ENCODE results near the gene MRPL51. TPM values are rescaled to one million over a fixed set of nuclear protein-coding genes. Genes with fewer than 3 reads are reported as not detected.
"Not testable (repeated sequence)": the region's sequence is repeated elsewhere in the genome, so short reads cannot be mapped to it uniquely, and the experiment has no call there.

The MRPL51 gene
- total RNA-seq, 1 donor from 2014 or later = 168 TPM

DNA sequence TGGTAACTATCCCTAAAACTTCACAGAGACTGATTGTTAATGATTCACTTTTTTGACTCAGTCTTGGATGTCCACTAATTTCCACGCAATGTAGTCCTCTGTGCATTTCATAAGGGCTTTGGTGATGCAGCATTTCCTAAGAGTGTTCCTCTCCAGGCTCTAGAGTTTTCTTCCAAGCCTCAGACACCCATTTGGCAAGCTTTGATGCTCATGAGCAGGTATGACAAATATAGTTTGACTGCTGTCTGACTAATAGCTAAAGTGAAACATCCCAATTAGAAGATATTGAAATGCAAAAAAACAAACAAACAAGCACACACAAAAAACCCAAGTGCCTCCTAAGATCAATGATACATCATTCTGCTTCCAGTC lies 21.1 kb downstream of the MRPL51 start:
- TF ChIP-seq, protein P1, sequence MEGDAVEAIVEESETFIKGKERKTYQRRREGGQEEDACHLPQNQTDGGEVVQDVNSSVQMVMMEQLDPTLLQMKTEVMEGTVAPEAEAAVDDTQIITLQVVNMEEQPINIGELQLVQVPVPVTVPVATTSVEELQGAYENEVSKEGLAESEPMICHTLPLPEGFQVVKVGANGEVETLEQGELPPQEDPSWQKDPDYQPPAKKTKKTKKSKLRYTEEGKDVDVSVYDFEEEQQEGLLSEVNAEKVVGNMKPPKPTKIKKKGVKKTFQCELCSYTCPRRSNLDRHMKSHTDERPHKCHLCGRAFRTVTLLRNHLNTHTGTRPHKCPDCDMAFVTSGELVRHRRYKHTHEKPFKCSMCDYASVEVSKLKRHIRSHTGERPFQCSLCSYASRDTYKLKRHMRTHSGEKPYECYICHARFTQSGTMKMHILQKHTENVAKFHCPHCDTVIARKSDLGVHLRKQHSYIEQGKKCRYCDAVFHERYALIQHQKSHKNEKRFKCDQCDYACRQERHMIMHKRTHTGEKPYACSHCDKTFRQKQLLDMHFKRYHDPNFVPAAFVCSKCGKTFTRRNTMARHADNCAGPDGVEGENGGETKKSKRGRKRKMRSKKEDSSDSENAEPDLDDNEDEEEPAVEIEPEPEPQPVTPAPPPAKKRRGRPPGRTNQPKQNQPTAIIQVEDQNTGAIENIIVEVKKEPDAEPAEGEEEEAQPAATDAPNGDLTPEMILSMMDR (IDR thresholded peaks at IDR 0.05; ENCODE audit: unreplicated experiment) = no peak
- Mint-ChIP-seq H3K27ac (ENCODE audit: unreplicated experiment) (no peak overlapping the region), H3K4me1 (ENCODE audit: unreplicated experiment) (peaks cover 6% of the 10 kb centered on the region), H3K4me3 (ENCODE audit: unreplicated experiment) (no peak overlapping the region), H3K36me3 (ENCODE audit: low read depth, unreplicated experiment) (peaks cover 8% of the 10 kb centered on the region), H3K27me3 (ENCODE audit: unreplicated experiment) (peaks cover 6% of the 10 kb centered on the region), H3K9me3 (ENCODE audit: unreplicated experiment) (no peaks in the 10 kb centered on the region)
- no peak for DNase-seq (ENCODE audit: low spot score)

DNA sequence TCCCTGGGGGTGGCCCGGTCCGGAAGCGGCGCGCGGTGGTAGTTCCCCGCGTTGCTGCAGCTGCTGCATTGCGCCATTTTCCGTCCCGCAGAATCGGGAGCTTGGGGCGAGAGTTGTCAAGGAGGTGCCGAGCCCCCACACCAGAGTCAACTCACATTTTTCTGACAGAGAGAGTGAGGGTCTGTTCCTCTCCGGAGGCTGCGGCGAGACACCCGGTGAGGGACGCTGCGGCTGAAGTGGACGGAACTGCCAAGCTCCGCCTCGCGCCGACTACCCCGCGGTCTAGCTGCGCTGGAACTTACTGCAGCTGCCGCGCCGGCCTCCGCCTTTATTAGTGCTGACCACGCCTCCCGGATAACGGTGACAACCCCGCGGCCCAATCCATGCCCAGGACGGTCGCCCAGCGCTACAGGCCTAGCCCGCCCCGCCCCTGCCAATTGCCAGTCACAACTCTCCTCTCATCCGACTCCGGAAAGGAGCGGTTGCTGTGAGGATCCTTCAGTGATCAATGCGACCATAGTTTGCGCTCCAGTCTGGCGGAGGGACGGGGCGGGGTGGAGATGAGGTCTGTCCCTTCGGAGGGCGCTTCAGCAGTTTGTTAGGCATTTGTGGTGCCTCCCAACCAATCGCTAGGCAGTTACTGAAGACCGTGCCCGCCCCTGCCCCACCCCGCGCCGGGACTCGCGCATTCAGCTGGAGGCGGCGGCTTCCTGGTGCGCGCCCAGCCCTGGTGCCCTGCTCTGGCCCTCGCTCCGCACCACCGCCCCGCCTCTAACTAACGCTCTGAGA lies 22.5 kb downstream of the MRPL51 start, which contains the start of gene VAMP1:
Gene VAMP1, minus strand, starts transcription at position 303 of the 789 bp plus-strand sequence. Its CDS starts 146 bp downstream, at position 157.
- Mint-ChIP-seq H3K27me3 (ENCODE audit: unreplicated experiment) (peaks cover 4% of the 10 kb centered on the region), H3K36me3 (ENCODE audit: low read depth, unreplicated experiment) (peaks cover 11% of the 10 kb centered on the region), H3K27ac (ENCODE audit: unreplicated experiment) (peak within 1 kb of the TSS; percentile 86), H3K4me1 (ENCODE audit: unreplicated experiment) (peaks cover 6% of the 10 kb centered on the region), H3K4me3 (ENCODE audit: unreplicated experiment) (peak within 1 kb of the TSS; percentile 89), H3K9me3 (ENCODE audit: unreplicated experiment) (no peaks in the 10 kb centered on the region)
- TF ChIP-seq, protein P1 (IDR thresholded peaks at IDR 0.05; ENCODE audit: unreplicated experiment) = no peak
- peak; percentile 96 for DNase-seq (ENCODE audit: low spot score)

DNA sequence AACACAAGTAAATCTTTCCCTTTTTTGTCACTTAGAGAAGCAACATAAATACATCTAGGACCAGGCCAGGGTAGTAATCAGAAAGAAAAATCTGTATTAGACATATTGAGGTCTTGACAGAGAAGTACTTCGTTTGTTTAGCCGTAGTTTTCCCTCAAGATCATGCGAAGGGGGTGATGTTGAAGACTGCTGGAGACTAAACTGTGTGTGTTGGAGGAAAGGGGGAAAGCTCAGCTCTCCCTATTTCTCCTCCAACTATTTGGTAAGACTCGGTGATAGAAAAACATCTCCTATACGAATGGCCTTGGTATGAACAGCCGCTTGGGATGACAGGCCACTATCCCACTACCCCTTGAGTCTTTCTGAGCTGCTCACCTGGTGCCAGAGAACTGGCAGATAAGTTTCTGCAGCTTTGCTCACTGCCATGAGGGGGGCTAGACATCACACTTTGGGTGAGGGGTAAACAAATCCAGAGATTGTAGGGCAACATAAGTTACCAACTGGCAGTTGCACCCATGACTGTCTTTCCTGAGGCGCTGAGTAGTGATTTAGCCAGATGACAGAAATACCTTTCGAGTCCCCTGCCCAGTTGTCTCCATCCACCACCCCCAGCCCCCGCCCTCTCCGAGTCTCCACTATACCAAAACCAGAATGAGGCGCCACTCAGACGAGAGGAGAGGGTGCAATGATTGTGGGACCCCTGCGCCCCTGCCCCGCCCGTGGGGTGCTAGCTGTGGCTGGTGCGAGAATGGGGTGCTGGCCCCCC lies 23.3 kb downstream of the MRPL51 start:
- H3K27me3 Mint-ChIP-seq (ENCODE audit: unreplicated experiment) = peaks cover 4% of the 10 kb centered on the region
- DNase-seq (ENCODE audit: low spot score) = no peak
- H3K4me1 Mint-ChIP-seq (ENCODE audit: unreplicated experiment) = peaks cover 6% of the 10 kb centered on the region
- H3K4me3 Mint-ChIP-seq (ENCODE audit: unreplicated experiment) = peak overlapping the region; percentile 89
- peaks cover 11% of the 10 kb centered on the region for H3K36me3 Mint-ChIP-seq (ENCODE audit: low read depth, unreplicated experiment)
- no peaks in the 10 kb centered on the region for H3K9me3 Mint-ChIP-seq (ENCODE audit: unreplicated experiment)
- H3K27ac Mint-ChIP-seq (ENCODE audit: unreplicated experiment) = no peak overlapping the region
- TF ChIP-seq, protein P1 (IDR thresholded peaks at IDR 0.05; ENCODE audit: unreplicated experiment) = no peak

DNA sequence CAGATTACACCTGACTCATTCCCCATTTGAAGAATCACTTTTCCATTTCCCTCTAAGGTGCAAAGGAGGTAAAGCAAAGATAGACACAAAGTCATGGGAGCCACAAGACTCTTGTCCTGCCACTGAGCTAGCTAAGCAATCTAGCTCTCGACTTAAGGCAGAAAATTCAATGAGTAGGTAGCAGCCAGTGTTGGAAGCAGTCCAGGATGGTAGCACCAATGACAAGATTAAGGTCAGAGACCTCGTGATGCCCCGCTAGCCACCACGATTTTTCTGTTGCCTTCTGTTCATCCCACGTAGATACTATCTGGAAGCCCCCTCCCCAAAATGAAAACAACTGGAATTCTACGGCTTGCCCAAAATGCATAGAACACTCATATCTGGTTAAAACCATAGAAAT lies 24.0 kb downstream of the MRPL51 start:
- Mint-ChIP-seq H3K27me3 (ENCODE audit: unreplicated experiment) (peaks cover 3% of the 10 kb centered on the region), H3K4me3 (ENCODE audit: unreplicated experiment) (no peak overlapping the region), H3K9me3 (ENCODE audit: unreplicated experiment) (no peaks in the 10 kb centered on the region), H3K4me1 (ENCODE audit: unreplicated experiment) (peaks cover 13% of the 10 kb centered on the region), H3K27ac (ENCODE audit: unreplicated experiment) (no peak overlapping the region), H3K36me3 (ENCODE audit: low read depth, unreplicated experiment) (peaks cover 15% of the 10 kb centered on the region)
- TF ChIP-seq, protein P1 (IDR thresholded peaks at IDR 0.05; ENCODE audit: unreplicated experiment) = no peak
- no peak for DNase-seq (ENCODE audit: low spot score)

DNA sequence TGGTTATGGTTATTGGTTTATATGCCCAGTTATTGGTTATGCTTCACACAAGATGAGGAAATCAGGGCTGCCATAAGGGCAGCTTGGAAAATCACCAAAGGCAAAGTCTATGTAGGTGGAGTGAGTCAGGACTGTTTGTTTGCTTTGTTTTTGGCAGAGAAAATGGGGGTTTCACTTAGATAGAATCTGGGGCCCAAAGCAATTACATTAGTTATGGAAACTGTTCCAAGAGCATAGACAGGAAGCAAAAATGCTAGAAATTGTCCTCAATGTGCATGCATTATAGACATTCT lies 24.8 kb downstream of the MRPL51 start:
- H3K4me1 Mint-ChIP-seq (ENCODE audit: unreplicated experiment) = peaks cover 19% of the 10 kb centered on the region

DNA sequence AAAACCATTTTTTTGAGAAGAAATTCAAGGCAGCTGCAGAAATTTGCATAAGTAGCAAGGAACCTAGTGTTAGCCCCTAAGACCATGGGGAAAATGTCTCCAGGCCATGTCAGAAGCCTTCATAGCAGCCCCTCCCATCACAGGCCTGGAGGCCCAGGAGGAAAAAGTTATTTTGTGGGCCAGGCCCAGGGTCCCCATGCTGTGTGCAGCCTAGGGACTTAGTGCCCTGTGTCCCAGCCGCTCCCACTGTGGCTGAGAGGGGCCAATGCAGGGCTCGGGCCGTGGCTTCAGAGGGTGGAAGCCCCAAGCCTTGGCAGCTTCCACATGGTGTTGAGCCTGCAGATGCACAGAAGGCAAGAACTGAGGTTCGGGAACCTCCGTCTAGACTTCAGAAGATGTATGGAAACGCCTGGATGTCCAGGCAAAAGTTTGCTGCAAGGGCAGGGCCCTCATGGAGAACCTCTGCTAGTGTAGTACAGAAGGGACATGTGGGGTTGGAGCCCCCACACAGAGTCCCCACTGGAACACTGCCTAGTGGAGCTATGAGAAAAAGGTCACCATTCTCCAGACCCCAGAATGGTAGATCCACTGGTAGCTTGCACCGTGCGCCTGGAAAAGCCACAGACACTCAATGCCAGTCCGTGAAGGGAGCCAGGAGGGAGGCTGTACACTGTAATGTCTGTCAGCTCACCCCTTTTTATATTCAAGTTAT lies 25.3 kb downstream of the MRPL51 start:
- peaks cover 15% of the 10 kb centered on the region for H3K36me3 Mint-ChIP-seq (ENCODE audit: low read depth, unreplicated experiment)
- H3K4me3 Mint-ChIP-seq (ENCODE audit: unreplicated experiment); DNase-seq (ENCODE audit: low spot score); H3K27me3 Mint-ChIP-seq (ENCODE audit: unreplicated experiment); H3K9me3 Mint-ChIP-seq (ENCODE audit: unreplicated experiment); H3K27ac Mint-ChIP-seq (ENCODE audit: unreplicated experiment): not testable (repeated sequence)
- H3K4me1 Mint-ChIP-seq (ENCODE audit: unreplicated experiment) = peaks cover 24% of the 10 kb centered on the region

More for the DNA sequence above, 24.8 kb downstream of the MRPL51 start:
- no peak for DNase-seq (ENCODE audit: low spot score)
- Mint-ChIP-seq H3K9me3 (ENCODE audit: unreplicated experiment) (no peaks in the 10 kb centered on the region), H3K27me3 (ENCODE audit: unreplicated experiment) (peaks cover 3% of the 10 kb centered on the region), H3K27ac (ENCODE audit: unreplicated experiment) (no peak overlapping the region), H3K4me3 (ENCODE audit: unreplicated experiment) (no peak overlapping the region), H3K36me3 (ENCODE audit: low read depth, unreplicated experiment) (peaks cover 15% of the 10 kb centered on the region)
- TF ChIP-seq, protein P1 (IDR thresholded peaks at IDR 0.05; ENCODE audit: unreplicated experiment) = no peak

DNA sequence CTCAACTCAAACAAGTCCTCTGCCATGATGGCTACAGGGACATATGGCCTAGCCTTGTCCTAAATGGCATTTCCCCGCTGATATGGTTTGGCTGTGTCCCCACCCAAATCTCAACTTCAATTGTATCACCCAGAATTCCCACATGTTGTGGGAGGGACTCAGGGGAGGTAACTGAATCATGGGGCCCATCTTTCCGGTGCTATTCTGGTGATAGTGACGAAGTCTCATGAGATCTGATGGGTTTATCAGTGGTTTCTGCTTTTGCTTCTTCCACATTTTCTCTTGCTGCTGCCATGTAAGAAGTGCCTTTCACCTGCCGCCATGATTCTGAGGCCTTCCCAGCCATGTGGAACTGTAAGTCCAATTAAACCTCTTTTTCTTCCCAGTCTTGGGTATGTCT lies 26.3 kb downstream of the MRPL51 start:
- not testable (repeated sequence) for H3K27me3 Mint-ChIP-seq (ENCODE audit: unreplicated experiment); DNase-seq (ENCODE audit: low spot score); H3K9me3 Mint-ChIP-seq (ENCODE audit: unreplicated experiment); H3K27ac Mint-ChIP-seq (ENCODE audit: unreplicated experiment)
- peak overlapping the region; percentile 6 for H3K4me3 Mint-ChIP-seq (ENCODE audit: unreplicated experiment)
- H3K4me1 Mint-ChIP-seq (ENCODE audit: unreplicated experiment) = peaks cover 34% of the 10 kb centered on the region
- peaks cover 22% of the 10 kb centered on the region for H3K36me3 Mint-ChIP-seq (ENCODE audit: low read depth, unreplicated experiment)

All from endothelial cell (in vitro differentiated cells).